H9 (cell line): Measurements from ENCODE around the gene MYL10. TPM values are rescaled to one million over a fixed set of nuclear protein-coding genes. Genes with fewer than 3 reads are reported as not detected.

Experiments used
- DNase-seq: peaks from one replicate; pipeline ENCODE4 v3.0.0-alpha.2; 2017
- H2AFZ ChIP-seq: one replicate; pipeline ENCODE4 v1.6.1; 2013; ENCODE audit warnings: mild to moderate bottlenecking, low read length, control low read depth, moderate library complexity
- H2AK5ac ChIP-seq: 2 replicates; pipeline ENCODE4 v1.6.1; 2013; ENCODE audit warnings: low read length, control low read depth, mixed read lengths; ENCODE audit not compliant: insufficient read length
- H2BK120ac ChIP-seq: one replicate; pipeline ENCODE4 v1.6.1; 2013; ENCODE audit warnings: low read depth, mild to moderate bottlenecking, low read length, control low read depth, inconsistent platforms; ENCODE audit not compliant: poor library complexity, severe bottlenecking
- H2BK12ac ChIP-seq: 2 replicates; pipeline ENCODE4 v1.6.1; 2013; ENCODE audit warnings: low read length, control low read depth, mixed read lengths, low read depth; ENCODE audit not compliant: insufficient read length
- H2BK15ac ChIP-seq: 2 replicates; pipeline ENCODE4 v1.6.1; 2013; ENCODE audit warnings: low read depth, low read length, control low read depth
- H2BK20ac ChIP-seq: one replicate; pipeline ENCODE4 v1.6.1; 2013; ENCODE audit warnings: low read depth, mild to moderate bottlenecking, low read length, control low read depth, inconsistent platforms; ENCODE audit not compliant: poor library complexity, severe bottlenecking
- H2BK5ac ChIP-seq: 2 replicates; pipeline ENCODE4 v1.6.1; 2013; ENCODE audit warnings: low read length, control low read depth, mixed read lengths; ENCODE audit not compliant: insufficient read length
- H3K14ac ChIP-seq: 2 replicates; pipeline ENCODE4 v1.6.1; 2013; ENCODE audit warnings: low read length, control low read depth; ENCODE audit not compliant: insufficient read depth
- H3K18ac ChIP-seq: 2 replicates; pipeline ENCODE4 v1.6.1; 2013; ENCODE audit warnings: low read depth, mild to moderate bottlenecking, mixed read lengths, low read length, control low read depth; ENCODE audit not compliant: insufficient read length
- H3K23ac ChIP-seq: 2 replicates; pipeline ENCODE4 v1.6.1; 2013; ENCODE audit warnings: low read length, control low read depth, mixed read lengths, low read depth; ENCODE audit not compliant: insufficient read length
- H3K23me2 ChIP-seq: 2 replicates; pipeline ENCODE4 v1.6.1; 2013; ENCODE audit warnings: low read depth, mild to moderate bottlenecking, mixed read lengths, low read length, control low read depth; ENCODE audit not compliant: insufficient read length, poor library complexity, severe bottlenecking
- H3K27ac ChIP-seq: 2 replicates; pipeline ENCODE4 v1.5.1; 2013; ENCODE audit warnings: low read length, control low read depth, mixed read lengths, low read depth; ENCODE audit not compliant: insufficient read length
- H3K27me3 ChIP-seq: 2 replicates; pipeline ENCODE4 v1.6.1; 2013; ENCODE audit warnings: low read length, control low read depth, inconsistent platforms; ENCODE audit not compliant: insufficient read depth
- H3K4ac ChIP-seq: 2 replicates; pipeline ENCODE4 v1.6.1; 2013; ENCODE audit warnings: low read depth, mild to moderate bottlenecking, control low read depth, inconsistent platforms, low read length, moderate library complexity
- H3K4me1 ChIP-seq: 2 replicates; pipeline ENCODE4 v1.6.1; 2013; ENCODE audit warnings: low read length, control low read depth, inconsistent platforms; ENCODE audit not compliant: insufficient read depth
- H3K4me2 ChIP-seq: 2 replicates; pipeline ENCODE4 v1.6.1; 2013; ENCODE audit warnings: low read length, control low read depth, mixed read lengths; ENCODE audit not compliant: insufficient read length, insufficient read depth
- H3K56ac ChIP-seq: 2 replicates; pipeline ENCODE4 v1.6.1; 2013; ENCODE audit warnings: low read depth, mild to moderate bottlenecking, mixed read lengths, low read length, control low read depth; ENCODE audit not compliant: insufficient read length
- H3K79me1 ChIP-seq: 2 replicates; pipeline ENCODE4 v1.6.1; 2013; ENCODE audit warnings: low read depth, mild to moderate bottlenecking, moderate library complexity, low read length, control low read depth, inconsistent platforms; ENCODE audit not compliant: insufficient read depth, poor library complexity, severe bottlenecking
- H3K79me2 ChIP-seq: 2 replicates; pipeline ENCODE4 v1.6.1; 2013; ENCODE audit warnings: low read length, control low read depth, inconsistent platforms; ENCODE audit not compliant: insufficient read depth
- H3K9ac ChIP-seq: 2 replicates; pipeline ENCODE4 v1.6.1; 2013; ENCODE audit warnings: low read length, control low read depth, mixed read lengths; ENCODE audit not compliant: insufficient read length; ENCODE audit errors: extremely low read depth
- H3K9me3 ChIP-seq: one replicate; pipeline ENCODE4 v1.6.1; 2013; ENCODE audit warnings: low read depth, low read length, inconsistent platforms; ENCODE audit not compliant: control insufficient read depth
- H3T11ph ChIP-seq: one replicate; pipeline ENCODE4 v1.6.1; 2013; ENCODE audit warnings: mild to moderate bottlenecking, low read length, control low read depth, inconsistent platforms
- H4K20me1 ChIP-seq: one replicate; pipeline ENCODE4 v1.6.1; 2013; ENCODE audit not compliant: control insufficient read depth, insufficient read length, insufficient read depth
- H4K5ac ChIP-seq: 2 replicates; pipeline ENCODE4 v1.6.1; 2013; ENCODE audit warnings: low read depth, mild to moderate bottlenecking, mixed read lengths, low read length, control low read depth; ENCODE audit not compliant: insufficient read length
- H4K8ac ChIP-seq: replicated peaks from 2 replicates; pipeline ENCODE4 v1.6.1; 2013; ENCODE audit warnings: low read length, control low read depth, mixed read lengths, low read depth; ENCODE audit not compliant: insufficient read length
- H4K91ac ChIP-seq: 2 replicates; pipeline ENCODE4 v1.6.1; 2013; ENCODE audit warnings: low read depth, mild to moderate bottlenecking, moderate library complexity, mixed read lengths, low read length, control low read depth; ENCODE audit not compliant: insufficient read length
- H3K27ac Mint-ChIP-seq, 3 experiments: 2 replicates in 2 of 3; 3 replicates in 1 of 3; pipeline ENCODE4 v1.8.0; 2020 to 2021; ENCODE audit warnings: mixed read lengths in 3 of 3, mild to moderate bottlenecking in 1 of 3, moderate library complexity in 1 of 3
- H3K27me3 Mint-ChIP-seq: 2 replicates; pipeline ENCODE4 v1.8.0; 2021; ENCODE audit warnings: low read depth, mild to moderate bottlenecking, moderate library complexity, mixed read lengths
- H3K36me3 Mint-ChIP-seq, 3 experiments: 2 replicates in 2 of 3; 3 replicates in 1 of 3; pipeline ENCODE4 v1.8.0; 2020 to 2021; ENCODE audit warnings: low read depth in 3 of 3, mixed read lengths in 3 of 3; ENCODE audit not compliant: insufficient read depth in 1 of 3
- H3K4me1 Mint-ChIP-seq, 2 experiments: 2 replicates each; pipeline ENCODE4 v1.8.0; 2020; ENCODE audit warnings: mixed read lengths in 2 of 2
- H3K4me3 Mint-ChIP-seq, 2 experiments: 2 replicates in 1 of 2; 3 replicates in 1 of 2; pipeline ENCODE4 v1.8.0; 2020 to 2021; ENCODE audit warnings: mild to moderate bottlenecking in 2 of 2, mixed read lengths in 2 of 2, moderate library complexity in 1 of 2
- H3K9me3 Mint-ChIP-seq, 2 experiments: 2 replicates in 1 of 2; 3 replicates in 1 of 2; pipeline ENCODE4 v1.8.0; 2020; ENCODE audit warnings: mild to moderate bottlenecking in 2 of 2, mixed read lengths in 2 of 2, moderate library complexity in 1 of 2
- WGBS: extraction: QIAGEN DNeasy Blood & Tissue Kit; methylation state at CpG from one replicate; pipeline ENCODE4 v1.1.7; 2013; ENCODE audit warnings: missing lambda C conversion rate, low lambda C conversion rate, mixed read lengths; ENCODE audit not compliant: insufficient read length; ENCODE audit errors: extremely low coverage; 5-methylcytosine and 5-hydroxymethylcytosine counted together
- total RNA-seq: library from RNA; stranded (reverse); gene quantifications from 2 replicates; pipeline ENCODE4 v1.2.1, GENCODE V29; 2021
- TF ChIP-seq, protein P1 (sequence below): fragments of 200-600 bp; sonication (generic); conservative IDR thresholded peaks from 3 replicates; pipeline ENCODE4 v1.8.0; 2021; ENCODE audit warnings: antibody characterized with exemption, mild to moderate bottlenecking

The MYL10 gene
- total RNA-seq, 1 experiment from 2014 or later: 0.50 TPM

DNA sequence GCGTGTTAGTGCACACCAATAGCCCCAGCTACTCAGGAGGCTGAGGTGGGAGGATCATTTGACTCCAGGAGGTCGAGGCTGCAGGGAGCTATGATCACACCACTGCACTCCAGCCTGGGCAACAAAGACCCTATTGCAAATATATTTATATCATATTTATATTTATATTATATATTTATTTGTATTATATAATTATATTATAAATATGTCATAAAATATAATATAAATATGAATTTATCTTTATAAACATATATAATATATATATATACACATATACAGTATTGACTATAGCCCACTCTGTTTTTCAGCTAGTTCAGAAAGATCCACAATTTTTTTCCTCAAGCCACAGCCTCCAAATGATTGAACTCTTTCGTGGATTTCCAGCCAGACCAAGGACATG, 45.3 kb upstream of the MYL10 start:
- Histone ChIP-seq H2BK12ac (no peak overlapping the region), H2AK5ac (no peak overlapping the region), H2AFZ (no peak overlapping the region), H3K9ac (no peak overlapping the region), H3K27me3 (no peaks in the 10 kb centered on the region), H4K20me1 (no peaks in the 10 kb centered on the region), H3K23ac (no peak overlapping the region), H2BK20ac (no peak overlapping the region), H3K56ac (no peak overlapping the region), H3K4me2 (no peak overlapping the region), H3K14ac (no peak overlapping the region), H3K4ac (no peak overlapping the region), H3K79me2 (no peaks in the 10 kb centered on the region), H3K4me1 (no peaks in the 10 kb centered on the region; the same call in 1 of the 2 replicates), H4K5ac (no peak overlapping the region), H2BK120ac (no peak overlapping the region), H3K27ac (no peak overlapping the region), H3K18ac (no peak overlapping the region), H2BK5ac (no peak overlapping the region), H3K9me3 (no peaks in the 10 kb centered on the region), H3K79me1 (no peaks in the 10 kb centered on the region), H2BK15ac (no peak overlapping the region), H4K91ac (no peak overlapping the region), H4K8ac (no peak overlapping the region), H3K23me2 (no peaks in the 10 kb centered on the region), H3T11ph (no peak overlapping the region)
- Mint-ChIP-seq H3K27me3 (peaks cover 2% of the 10 kb centered on the region; the same call in 1 of the 2 replicates), H3K4me3 (no peak overlapping the region), H3K36me3 (no peaks in the 10 kb centered on the region; a peak in 1 of 7 replicates), H3K27ac (no peak overlapping the region), H3K4me1 (peaks cover 11 to 21% of the 10 kb centered on the region in 2 experiments), H3K9me3 (no peaks in the 10 kb centered on the region; a peak in 1 of 5 replicates)
- TF ChIP-seq, protein P1, sequence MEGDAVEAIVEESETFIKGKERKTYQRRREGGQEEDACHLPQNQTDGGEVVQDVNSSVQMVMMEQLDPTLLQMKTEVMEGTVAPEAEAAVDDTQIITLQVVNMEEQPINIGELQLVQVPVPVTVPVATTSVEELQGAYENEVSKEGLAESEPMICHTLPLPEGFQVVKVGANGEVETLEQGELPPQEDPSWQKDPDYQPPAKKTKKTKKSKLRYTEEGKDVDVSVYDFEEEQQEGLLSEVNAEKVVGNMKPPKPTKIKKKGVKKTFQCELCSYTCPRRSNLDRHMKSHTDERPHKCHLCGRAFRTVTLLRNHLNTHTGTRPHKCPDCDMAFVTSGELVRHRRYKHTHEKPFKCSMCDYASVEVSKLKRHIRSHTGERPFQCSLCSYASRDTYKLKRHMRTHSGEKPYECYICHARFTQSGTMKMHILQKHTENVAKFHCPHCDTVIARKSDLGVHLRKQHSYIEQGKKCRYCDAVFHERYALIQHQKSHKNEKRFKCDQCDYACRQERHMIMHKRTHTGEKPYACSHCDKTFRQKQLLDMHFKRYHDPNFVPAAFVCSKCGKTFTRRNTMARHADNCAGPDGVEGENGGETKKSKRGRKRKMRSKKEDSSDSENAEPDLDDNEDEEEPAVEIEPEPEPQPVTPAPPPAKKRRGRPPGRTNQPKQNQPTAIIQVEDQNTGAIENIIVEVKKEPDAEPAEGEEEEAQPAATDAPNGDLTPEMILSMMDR: no peak
- DNase-seq: no peak
- WGBS: no CpG with 5 or more reads among the region's 3 CpGs
